IMR-90 (cell line): ENCODE results near the gene ADGRA1. TPM values are rescaled to one million over a fixed set of nuclear protein-coding genes. Genes with fewer than 3 reads are reported as not detected.

Experiments
- ATAC-seq: fragments of 200-7000 bp; cut with Tn5 transposase; 2 replicates; pipeline ENCODE4 v1.9.1; 2020; ENCODE audit warnings: low read depth, mild to moderate bottlenecking, moderate library complexity
- BruUV-seq: library from RNA; stranded (reverse); fragments of 400-500 nt; replicated peaks from 2 replicates; lab custom pipeline; 2021; lab: Mats Ljungman, UMichigan
- CTCF ChIA-PET: fragments of 300-600 bp; formaldehyde crosslinking; extraction: SDS; loops from one replicate; lab custom pipeline; 2021; ENCODE audit warnings: antibody characterized with exemption; lab: Yijun Ruan, JAX
- POLR2A ChIA-PET: fragments of 300-600 bp; sonication (Branson Sonifier 250); formaldehyde crosslinking; loops from one replicate; lab custom pipeline; 2022; ENCODE audit warnings: antibody characterized with exemption; ENCODE audit not compliant: unreplicated experiment; lab: Charles Lee
- DNase-seq: peaks from one replicate; pipeline ENCODE4 v3.0.0; 2013
- H2AFZ ChIP-seq: replicated peaks from 2 replicates; pipeline ENCODE3; 2013; ENCODE audit warnings: low read length, mild to moderate bottlenecking; ENCODE audit not compliant: poor library complexity
- H2AK5ac ChIP-seq: 2 replicates; pipeline ENCODE4 v1.6.1; 2013; ENCODE audit warnings: low read depth, low read length, inconsistent platforms
- H2AK9ac ChIP-seq: replicated peaks from 2 replicates; pipeline ENCODE3; 2013; ENCODE audit warnings: mild to moderate bottlenecking, low read depth, low read length, moderate library complexity; ENCODE audit not compliant: poor library complexity
- H2BK120ac ChIP-seq: 2 replicates; pipeline ENCODE4 v1.6.1; 2013; ENCODE audit warnings: low read depth, low read length, inconsistent platforms
- H2BK15ac ChIP-seq: 3 replicates; pipeline ENCODE4 v1.6.1; 2013; ENCODE audit warnings: low read depth, low read length, inconsistent platforms
- H2BK20ac ChIP-seq: 2 replicates; pipeline ENCODE4 v1.6.1; 2013; ENCODE audit warnings: low read depth, mild to moderate bottlenecking, inconsistent platforms, low read length, moderate library complexity
- H2BK5ac ChIP-seq: 2 replicates; pipeline ENCODE4 v1.6.1; 2013; ENCODE audit warnings: mild to moderate bottlenecking, low read depth, low read length, inconsistent platforms; ENCODE audit not compliant: poor library complexity, severe bottlenecking
- H3K14ac ChIP-seq: replicated peaks from 2 replicates; pipeline ENCODE4 v1.6.1; 2013; ENCODE audit warnings: low read depth, low read length, inconsistent platforms
- H3K18ac ChIP-seq: 2 replicates; pipeline ENCODE4 v1.6.1; 2013; ENCODE audit warnings: low read depth, low read length, control low read depth
- H3K23ac ChIP-seq: 2 replicates; pipeline ENCODE4 v1.6.1; 2013; ENCODE audit warnings: low read depth, low read length, inconsistent platforms
- H3K27ac ChIP-seq: 2 replicates; pipeline ENCODE4 v1.5.1; 2013; ENCODE audit warnings: mild to moderate bottlenecking, control low read depth, low read length; ENCODE audit not compliant: insufficient read depth
- H3K27me3 ChIP-seq: 2 replicates; pipeline ENCODE4 v1.6.1; 2013; ENCODE audit warnings: low read length; ENCODE audit not compliant: control insufficient read depth, insufficient read depth
- H3K36me3 ChIP-seq: 2 replicates; pipeline ENCODE4 v1.6.1; 2013; ENCODE audit warnings: low read length, mixed read lengths; ENCODE audit not compliant: control insufficient read depth, insufficient read depth
- H3K4ac ChIP-seq: 2 replicates; pipeline ENCODE4 v1.6.1; 2013; ENCODE audit warnings: low read depth, low read length, inconsistent platforms
- H3K4me1 ChIP-seq: 2 replicates; pipeline ENCODE4 v1.6.1; 2013; ENCODE audit warnings: low read length, mixed read lengths; ENCODE audit not compliant: control insufficient read depth, insufficient read depth
- H3K4me2 ChIP-seq: 2 replicates; pipeline ENCODE4 v1.6.1; 2013; ENCODE audit warnings: low read depth, mild to moderate bottlenecking, control low read depth, low read length, moderate library complexity
- H3K4me3 ChIP-seq: 2 replicates; pipeline ENCODE4 v1.5.1; 2013; ENCODE audit warnings: low read depth, mild to moderate bottlenecking, control low read depth, low read length, moderate library complexity; ENCODE audit not compliant: insufficient read depth
- H3K56ac ChIP-seq: 2 replicates; pipeline ENCODE4 v1.6.1; 2013; ENCODE audit warnings: low read length, inconsistent platforms; ENCODE audit not compliant: insufficient read depth; ENCODE audit errors: extremely low read depth
- H3K79me1 ChIP-seq, 2 experiments: 2 replicates each; pipeline ENCODE4 v1.6.1; 2013; ENCODE audit warnings: low read length in 2 of 2, inconsistent platforms in 1 of 2, low read depth in 1 of 2
- H3K9ac ChIP-seq: 2 replicates; pipeline ENCODE4 v1.6.1; 2013; ENCODE audit warnings: low read depth, low read length, control low read depth
- H3K9me1 ChIP-seq: 2 replicates; pipeline ENCODE4 v1.6.1; 2013; ENCODE audit warnings: low read length, inconsistent platforms; ENCODE audit not compliant: insufficient read depth
- H3K9me3 ChIP-seq: 2 replicates; pipeline ENCODE4 v1.6.1; 2013; ENCODE audit warnings: low read length; ENCODE audit not compliant: control insufficient read depth, insufficient read depth
- H4K20me1 ChIP-seq: 2 replicates; pipeline ENCODE4 v1.6.1; 2013; ENCODE audit warnings: low read length, inconsistent platforms; ENCODE audit not compliant: insufficient read depth
- H4K5ac ChIP-seq: 2 replicates; pipeline ENCODE4 v1.6.1; 2013; ENCODE audit warnings: mild to moderate bottlenecking, low read depth, low read length, control low read depth
- H4K8ac ChIP-seq, 2 experiments: 2 replicates each; pipeline ENCODE4 v1.6.1; 2013; ENCODE audit warnings: low read depth in 2 of 2, low read length in 2 of 2, control low read depth in 1 of 2, inconsistent platforms in 1 of 2
- H4K91ac ChIP-seq: 2 replicates; pipeline ENCODE4 v1.6.1; 2013; ENCODE audit warnings: low read depth, low read length, inconsistent platforms; ENCODE audit not compliant: insufficient read depth
- CHD1 ChIP-seq: IDR thresholded peaks from 2 replicates; pipeline ENCODE4 v1.6.1; 2012; ENCODE audit warnings: low read depth, low read length, improper control_type of control experiment
- ELK1 ChIP-seq: fragments of 150-350 bp; IDR thresholded peaks from 2 replicates; pipeline ENCODE4 v1.6.1; 2016; ENCODE audit warnings: low read depth, mild to moderate bottlenecking, low read length, moderate library complexity, borderline replicate concordance
- FOS ChIP-seq: fragments of 150-350 bp; IDR thresholded peaks from 2 replicates; pipeline ENCODE4 v1.6.1; 2016; ENCODE audit warnings: low read depth, low read length
- MAFK ChIP-seq: IDR thresholded peaks from 2 replicates; pipeline ENCODE4 v1.6.1; 2012; ENCODE audit warnings: low read depth, low read length, improper control_type of control experiment
- NFE2L2 ChIP-seq: fragments of 150-350 bp; IDR thresholded peaks from 2 replicates; pipeline ENCODE4 v1.6.1; 2016; ENCODE audit warnings: low read depth, mild to moderate bottlenecking, low read length
- POLR2A ChIP-seq: IDR thresholded peaks from 2 replicates; pipeline ENCODE4 v1.6.1; 2012; ENCODE audit warnings: mild to moderate bottlenecking, low read depth, low read length
- RAD21 ChIP-seq: IDR thresholded peaks from 2 replicates; pipeline ENCODE4 v1.6.1; 2012; ENCODE audit warnings: low read length, improper control_type of control experiment
- RCOR1 ChIP-seq: IDR thresholded peaks from 2 replicates; pipeline ENCODE4 v1.6.1; 2012; ENCODE audit warnings: mild to moderate bottlenecking, low read length, improper control_type of control experiment; ENCODE audit not compliant: insufficient replicate concordance
- RFX5 ChIP-seq: IDR thresholded peaks from 2 replicates; pipeline ENCODE4 v1.8.0; 2012; ENCODE audit warnings: low read depth, mild to moderate bottlenecking, low read length, moderate library complexity
- SMC3 ChIP-seq: fragments of 150-350 bp; IDR thresholded peaks from 2 replicates; pipeline ENCODE4 v1.6.1; 2016; ENCODE audit warnings: low read depth, mild to moderate bottlenecking, antibody characterized with exemption, low read length, moderate library complexity
- WGBS, 2 experiments: methylation state at CpG; one replicate each; pipeline versions ENCODE4 v1.1.5 to v1.1.7; 2013; ENCODE audit warnings: missing lambda C conversion rate in 2 of 2; ENCODE audit not compliant: insufficient read length in 1 of 2; ENCODE audit errors: extremely low coverage in 2 of 2; 5-methylcytosine and 5-hydroxymethylcytosine counted together
- dilution Hi-C: fragments of 300-500 bp; cut with HindIII; formaldehyde crosslinking; loops from one replicate; pipeline ENCODE4 v1.14.3; 2018; ENCODE audit warnings: low sequenced_read_pairs; ENCODE audit not compliant: unreplicated experiment
- in situ Hi-C: fragments of 300-500 bp; cut with MboI; formaldehyde crosslinking; loops from 3 replicates; pipeline ENCODE4 v1.14.3; 2019; ENCODE audit warnings: low sequenced_read_pairs, inconsistent platforms, mixed read lengths
- intact Hi-C: fragments of 100-400 bp; cut with micrococcal nuclease; formaldehyde crosslinking; loops from 2 replicates; pipeline ENCODE4 v1.10.0; 2022
- polyA plus RNA-seq, 3 experiments: library from polyadenylated mRNA; depleted of rRNA; stranded (reverse); fragments of >200 nt; gene quantifications; 2 replicates each; pipeline ENCODE4 v1.2.3, GENCODE V29; 2012; ENCODE audit warnings: low replicate concordance in 1 of 3
- total RNA-seq: library from RNA; depleted of rRNA; stranded (reverse); fragments of >200 nt; gene quantifications from 2 replicates; pipeline ENCODE4 v1.2.3, GENCODE V29; 2012
- TF ChIP-seq, protein P1 (sequence below): fragments of 150-350 bp; IDR thresholded peaks from 2 replicates; pipeline ENCODE4 v1.6.1; 2017; ENCODE audit warnings: mild to moderate bottlenecking, antibody characterized with exemption, low read length, low read depth

ADGRA1 gene
- total and polyA plus RNA-seq, 2 of the 4 experiments (the other 2 are of a cell fraction) = not detected

GRCh38 chr10:133113847-133114246 lies 26.1 kb downstream of the ADGRA1 start:
- Histone ChIP-seq H2BK120ac (no peak overlapping the region), H3K4ac (no peak overlapping the region), H3K9ac (no peak overlapping the region), H2AK5ac (no peak overlapping the region), H3K23ac (no peak overlapping the region), H4K20me1 (no peaks in the 10 kb centered on the region), H2AFZ (no peak overlapping the region), H2BK15ac (no peak overlapping the region), H3K9me3 (peaks cover 6% of the 10 kb centered on the region; the same call in 1 of the 2 replicates), H3K79me1 (no peaks in the 10 kb centered on the region), H3K4me3 (no peak overlapping the region), H3K4me1 (no peaks in the 10 kb centered on the region), H3K14ac (no peak overlapping the region), H2AK9ac (no peak overlapping the region), H3K27me3 (no peaks in the 10 kb centered on the region), H2BK5ac (no peak overlapping the region), H2BK20ac (no peak overlapping the region), H3K56ac (no peak overlapping the region), H4K5ac (no peak overlapping the region), H3K27ac (no peak overlapping the region), H3K18ac (no peak overlapping the region), H3K9me1 (no peaks in the 10 kb centered on the region), H4K8ac (no peak overlapping the region), H4K91ac (no peak overlapping the region), H3K4me2 (no peak overlapping the region), H3K36me3 (no peaks in the 10 kb centered on the region)
- BruUV-seq = no TSS peak
- TF ChIP-seq RCOR1 (no peak), ELK1 (no peak), CHD1 (no peak), POLR2A (no peak), FOS (no peak), RFX5 (no peak), MAFK (no peak), SMC3 (no peak), RAD21 (no peak), NFE2L2 (no peak)
- TF ChIP-seq, protein P1, sequence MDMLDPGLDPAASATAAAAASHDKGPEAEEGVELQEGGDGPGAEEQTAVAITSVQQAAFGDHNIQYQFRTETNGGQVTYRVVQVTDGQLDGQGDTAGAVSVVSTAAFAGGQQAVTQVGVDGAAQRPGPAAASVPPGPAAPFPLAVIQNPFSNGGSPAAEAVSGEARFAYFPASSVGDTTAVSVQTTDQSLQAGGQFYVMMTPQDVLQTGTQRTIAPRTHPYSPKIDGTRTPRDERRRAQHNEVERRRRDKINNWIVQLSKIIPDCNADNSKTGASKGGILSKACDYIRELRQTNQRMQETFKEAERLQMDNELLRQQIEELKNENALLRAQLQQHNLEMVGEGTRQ = no peak
- ChIA-PET CTCF (no interaction called here), POLR2A (no interaction called here)
- 83% methylated on average over 2 of the region's 12 CpGs; no CpG with 5 or more reads in 1 of the 2 experiments for WGBS, 2 experiments
- intact Hi-C loops (no loop called here), in situ Hi-C loops (no loop called here), dilution Hi-C loops (no loop called here)
- no peak for DNase-seq
- ATAC-seq = no peak
